Measurements from ENCODE around the gene HCFC1. TPM values are rescaled to one million over a fixed set of nuclear protein-coding genes. Genes with fewer than 3 reads are reported as not detected.
A peak's percentile ranks its signal among the peaks of the same experiment; 100 is the strongest.

The HCFC1 gene
- total and polyA plus RNA-seq, 9 of the 15 experiments (the other 6 are each of a cell fraction or from before 2014, with no cell fraction given) = 2.8 to 133 (median 17.1) TPM

DNA sequence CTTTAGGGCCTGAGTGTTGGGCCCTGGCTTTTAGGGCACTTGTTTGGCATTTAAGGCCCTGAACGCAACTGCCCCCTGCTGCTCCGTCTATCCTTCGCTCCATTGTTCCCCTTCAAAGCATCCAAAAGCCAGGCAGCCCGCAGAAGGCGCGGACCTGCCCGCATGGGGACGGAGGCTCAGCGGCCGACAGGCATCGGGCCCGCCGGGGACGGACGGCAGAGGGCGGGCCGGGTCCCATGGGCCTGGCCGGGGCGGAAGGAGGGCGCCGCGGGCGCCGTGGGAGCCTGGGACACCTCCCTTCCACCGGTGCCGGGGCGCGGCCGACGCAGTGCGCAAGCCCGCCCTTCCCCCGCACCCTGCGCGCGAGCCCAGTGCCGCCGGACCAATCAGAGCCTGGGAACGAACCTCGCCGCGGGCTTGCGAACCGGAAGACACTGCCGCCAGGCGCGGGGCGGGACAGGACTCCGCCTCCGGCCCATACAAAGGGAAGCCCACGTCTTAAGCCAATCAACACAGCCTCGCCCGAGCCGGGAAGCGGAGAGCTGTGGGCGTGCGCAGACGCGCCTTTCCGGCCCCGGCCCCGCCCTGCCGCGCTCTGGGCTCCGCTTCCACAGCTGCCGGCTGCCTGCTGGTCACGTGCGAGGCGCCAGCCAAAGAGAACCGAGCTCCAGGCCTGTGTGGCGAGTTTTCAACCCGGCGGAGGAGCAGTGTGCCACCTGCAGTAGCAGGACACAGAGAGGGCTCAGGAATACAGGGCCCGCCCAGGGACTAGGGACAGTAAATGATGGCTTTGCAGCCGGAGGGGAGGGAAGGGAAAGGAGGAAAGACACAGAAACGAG is 43.5 kb downstream of the HCFC1 start (continued):
- TF ChIP-seq, protein P1, sequence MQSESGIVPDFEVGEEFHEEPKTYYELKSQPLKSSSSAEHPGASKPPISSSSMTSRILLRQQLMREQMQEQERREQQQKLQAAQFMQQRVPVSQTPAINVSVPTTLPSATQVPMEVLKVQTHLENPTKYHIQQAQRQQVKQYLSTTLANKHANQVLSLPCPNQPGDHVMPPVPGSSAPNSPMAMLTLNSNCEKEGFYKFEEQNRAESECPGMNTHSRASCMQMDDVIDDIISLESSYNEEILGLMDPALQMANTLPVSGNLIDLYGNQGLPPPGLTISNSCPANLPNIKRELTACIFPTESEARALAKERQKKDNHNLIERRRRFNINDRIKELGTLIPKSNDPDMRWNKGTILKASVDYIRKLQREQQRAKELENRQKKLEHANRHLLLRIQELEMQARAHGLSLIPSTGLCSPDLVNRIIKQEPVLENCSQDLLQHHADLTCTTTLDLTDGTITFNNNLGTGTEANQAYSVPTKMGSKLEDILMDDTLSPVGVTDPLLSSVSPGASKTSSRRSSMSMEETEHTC (IDR thresholded peaks at IDR 0.05) = peak; percentile 32; the same call in 1 of the 2 replicates
- no peak for TF ChIP-seq KAT7 (CRISPR knock-in tag; IDR thresholded peaks at IDR 0.05; ENCODE audit: borderline replicate concordance)
- TF ChIP-seq, protein P2, sequence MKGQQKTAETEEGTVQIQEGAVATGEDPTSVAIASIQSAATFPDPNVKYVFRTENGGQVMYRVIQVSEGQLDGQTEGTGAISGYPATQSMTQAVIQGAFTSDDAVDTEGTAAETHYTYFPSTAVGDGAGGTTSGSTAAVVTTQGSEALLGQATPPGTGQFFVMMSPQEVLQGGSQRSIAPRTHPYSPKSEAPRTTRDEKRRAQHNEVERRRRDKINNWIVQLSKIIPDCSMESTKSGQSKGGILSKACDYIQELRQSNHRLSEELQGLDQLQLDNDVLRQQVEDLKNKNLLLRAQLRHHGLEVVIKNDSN (CRISPR knock-in tag; IDR thresholded peaks at IDR 0.05) = peak; percentile 97
- no peak for TF ChIP-seq ERF (CRISPR knock-in tag; IDR thresholded peaks at IDR 0.05)
- peak; percentile 87 for TF ChIP-seq RBFOX2 (IDR thresholded peaks at IDR 0.05; ENCODE audit: low read depth, low read length)
- TF ChIP-seq, protein P3, sequence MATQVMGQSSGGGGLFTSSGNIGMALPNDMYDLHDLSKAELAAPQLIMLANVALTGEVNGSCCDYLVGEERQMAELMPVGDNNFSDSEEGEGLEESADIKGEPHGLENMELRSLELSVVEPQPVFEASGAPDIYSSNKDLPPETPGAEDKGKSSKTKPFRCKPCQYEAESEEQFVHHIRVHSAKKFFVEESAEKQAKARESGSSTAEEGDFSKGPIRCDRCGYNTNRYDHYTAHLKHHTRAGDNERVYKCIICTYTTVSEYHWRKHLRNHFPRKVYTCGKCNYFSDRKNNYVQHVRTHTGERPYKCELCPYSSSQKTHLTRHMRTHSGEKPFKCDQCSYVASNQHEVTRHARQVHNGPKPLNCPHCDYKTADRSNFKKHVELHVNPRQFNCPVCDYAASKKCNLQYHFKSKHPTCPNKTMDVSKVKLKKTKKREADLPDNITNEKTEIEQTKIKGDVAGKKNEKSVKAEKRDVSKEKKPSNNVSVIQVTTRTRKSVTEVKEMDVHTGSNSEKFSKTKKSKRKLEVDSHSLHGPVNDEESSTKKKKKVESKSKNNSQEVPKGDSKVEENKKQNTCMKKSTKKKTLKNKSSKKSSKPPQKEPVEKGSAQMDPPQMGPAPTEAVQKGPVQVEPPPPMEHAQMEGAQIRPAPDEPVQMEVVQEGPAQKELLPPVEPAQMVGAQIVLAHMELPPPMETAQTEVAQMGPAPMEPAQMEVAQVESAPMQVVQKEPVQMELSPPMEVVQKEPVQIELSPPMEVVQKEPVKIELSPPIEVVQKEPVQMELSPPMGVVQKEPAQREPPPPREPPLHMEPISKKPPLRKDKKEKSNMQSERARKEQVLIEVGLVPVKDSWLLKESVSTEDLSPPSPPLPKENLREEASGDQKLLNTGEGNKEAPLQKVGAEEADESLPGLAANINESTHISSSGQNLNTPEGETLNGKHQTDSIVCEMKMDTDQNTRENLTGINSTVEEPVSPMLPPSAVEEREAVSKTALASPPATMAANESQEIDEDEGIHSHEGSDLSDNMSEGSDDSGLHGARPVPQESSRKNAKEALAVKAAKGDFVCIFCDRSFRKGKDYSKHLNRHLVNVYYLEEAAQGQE (IDR thresholded peaks at IDR 0.05; ENCODE audit: borderline replicate concordance) = peak; percentile 59; the same call in 1 of the 2 replicates
- TF ChIP-seq, protein P3 (CRISPR knock-in tag; IDR thresholded peaks at IDR 0.05; ENCODE audit: low read depth) = no peak
- TF ChIP-seq HMGN3 (IDR thresholded peaks at IDR 0.05; ENCODE audit: borderline replicate concordance, extremely low read depth, insufficient read length, low read depth, low read length) = peak; percentile 93
- peak; percentile 56 to 75; a peak in 3 of 4 replicates for TF ChIP-seq FOXK2 (conservative IDR thresholded peaks at IDR 0.05 in 1 of 2, IDR thresholded peaks at IDR 0.05 in 1 of 2; ENCODE audit: low read depth in 2 of 2)
- TF ChIP-seq NONO (IDR thresholded peaks at IDR 0.05; ENCODE audit: low read depth in 2 of 2, low read length in 1 of 2) = peak in 1 of 2 experiments; percentile 86; a peak in 2 of 4 replicates
- TF ChIP-seq MTA3 (IDR thresholded peaks at IDR 0.05; ENCODE audit: borderline replicate concordance) = peak; percentile 55
- TF ChIP-seq BHLHE40 (IDR thresholded peaks at IDR 0.05; ENCODE audit: low read length) = peak; percentile 96
- peak; percentile 69 for TF ChIP-seq POLR2A (conservative IDR thresholded peaks at IDR 0.05)
- no peak for TF ChIP-seq ZNF764 (CRISPR knock-in tag; IDR thresholded peaks at IDR 0.05; ENCODE audit: low read depth)
- TF ChIP-seq NRF1 (conservative IDR thresholded peaks at IDR 0.05 in 1 of 2, IDR thresholded peaks at IDR 0.05 in 1 of 2) = peak; percentile 97
- peak; percentile 57 for TF ChIP-seq DACH1 (IDR thresholded peaks at IDR 0.05; ENCODE audit: partially characterized antibody)
- TF ChIP-seq L3MBTL2 (IDR thresholded peaks at IDR 0.05) = peak; percentile 68
- TF ChIP-seq XRCC3 (IDR thresholded peaks at IDR 0.05) = no peak
